GM19035 (cell line): ENCODE measurements around the gene BMP2.

Experiments
- ATAC-seq: cut with Tn5 transposase; IDR thresholded peaks from one replicate; pipeline ENCODE4 v1.9.1; 2021; ENCODE audit not compliant: unreplicated experiment

BMP2 gene

GRCh38 chr20:6767536-6768227 lies at the start of gene BMP2:
Gene BMP2, plus strand, starts transcription at chr20:6767686. Its CDS starts 2,441 bp downstream, at chr20:6770127.
- ATAC-seq = peak; percentile 55

- ATAC-seq = no peak
These were observed 48.7 kb upstream of the BMP2 start for GRCh38 chr20:6718662-6719368.

- ATAC-seq = no peak
These were observed 48.1 kb upstream of the BMP2 start for GRCh38 chr20:6719369-6719721.

- ATAC-seq = no peak
These were observed 40.7 kb upstream of the BMP2 start for GRCh38 chr20:6726761-6727160.

GRCh38 chr20:6730672-6731328 lies 36.7 kb upstream of the BMP2 start:
- ATAC-seq = no peak

- no peak for ATAC-seq
These were observed 35.5 kb upstream of the BMP2 start for GRCh38 chr20:6732001-6732447.

GRCh38 chr20:6732851-6733250 lies 34.6 kb upstream of the BMP2 start:
- ATAC-seq = no peak

- no peak for ATAC-seq
These were observed 33.5 kb upstream of the BMP2 start for GRCh38 chr20:6733965-6734364.

- no peak for ATAC-seq
These were observed 31.3 kb upstream of the BMP2 start for GRCh38 chr20:6735942-6736845.

- ATAC-seq = no peak
These were observed 28.1 kb upstream of the BMP2 start for GRCh38 chr20:6739406-6739805.

- no peak for ATAC-seq
These were observed 27.4 kb upstream of the BMP2 start for GRCh38 chr20:6740096-6740495.

- ATAC-seq = no peak
These were observed 23.3 kb upstream of the BMP2 start for GRCh38 chr20:6744180-6744579.

GRCh38 chr20:6744805-6745204 lies 22.7 kb upstream of the BMP2 start:
- ATAC-seq = no peak

- ATAC-seq = no peak
These were observed 20.4 kb upstream of the BMP2 start for GRCh38 chr20:6746901-6747609.

GRCh38 chr20:6750438-6750837 lies 17.0 kb upstream of the BMP2 start:
- ATAC-seq = no peak

- ATAC-seq = no peak
These were observed 10.5 kb upstream of the BMP2 start for GRCh38 chr20:6756693-6757595.

GRCh38 chr20:6764619-6765018 lies 2.9 kb upstream of the BMP2 start:
- no peak for ATAC-seq

- ATAC-seq = no peak
These were observed 1.9 kb upstream of the BMP2 start for GRCh38 chr20:6765469-6766058.

GRCh38 chr20:6766433-6766832 lies 1.1 kb upstream of the BMP2 start:
- ATAC-seq = no peak
